ENCODE results near the gene VSTM4.

The VSTM4 gene

DNA sequence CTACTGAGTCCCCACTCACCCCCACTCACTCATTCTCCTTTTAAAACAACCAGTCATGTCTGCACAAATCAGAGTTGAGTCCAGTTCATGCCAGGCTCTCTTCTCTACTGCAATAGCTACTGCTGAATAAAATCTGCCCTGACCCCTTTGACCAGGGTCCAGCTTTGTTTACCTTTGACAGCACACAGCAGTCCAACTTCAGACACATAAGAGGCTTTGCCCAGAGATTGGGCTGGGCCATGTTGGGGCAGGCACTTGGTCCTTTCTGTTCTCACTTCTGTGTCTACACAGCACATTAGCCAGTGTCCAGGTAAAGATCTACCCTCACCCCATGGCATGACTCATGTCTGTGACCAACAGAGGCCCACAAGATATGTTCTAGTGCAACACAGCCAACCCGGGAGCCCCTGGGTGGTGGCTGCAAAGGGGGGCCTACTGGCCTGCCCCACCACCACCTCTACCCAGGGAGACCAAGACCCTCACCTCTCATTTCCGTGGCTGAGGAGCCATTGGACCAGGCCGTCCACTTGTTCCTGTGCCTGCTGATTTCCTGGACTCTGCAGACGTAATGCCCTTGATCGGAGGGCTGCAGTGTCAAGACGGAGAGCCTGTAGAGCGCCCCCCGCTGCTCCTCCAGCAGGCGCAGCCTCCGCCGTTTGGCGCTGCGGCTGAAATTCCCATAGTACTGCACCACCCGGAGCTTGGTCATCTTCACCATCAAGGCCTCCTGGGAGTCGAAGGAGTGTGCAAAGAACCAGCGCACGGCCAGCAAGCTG lies 8.0 kb downstream of the VSTM4 start:
- TF ChIP-seq, protein P1, sequence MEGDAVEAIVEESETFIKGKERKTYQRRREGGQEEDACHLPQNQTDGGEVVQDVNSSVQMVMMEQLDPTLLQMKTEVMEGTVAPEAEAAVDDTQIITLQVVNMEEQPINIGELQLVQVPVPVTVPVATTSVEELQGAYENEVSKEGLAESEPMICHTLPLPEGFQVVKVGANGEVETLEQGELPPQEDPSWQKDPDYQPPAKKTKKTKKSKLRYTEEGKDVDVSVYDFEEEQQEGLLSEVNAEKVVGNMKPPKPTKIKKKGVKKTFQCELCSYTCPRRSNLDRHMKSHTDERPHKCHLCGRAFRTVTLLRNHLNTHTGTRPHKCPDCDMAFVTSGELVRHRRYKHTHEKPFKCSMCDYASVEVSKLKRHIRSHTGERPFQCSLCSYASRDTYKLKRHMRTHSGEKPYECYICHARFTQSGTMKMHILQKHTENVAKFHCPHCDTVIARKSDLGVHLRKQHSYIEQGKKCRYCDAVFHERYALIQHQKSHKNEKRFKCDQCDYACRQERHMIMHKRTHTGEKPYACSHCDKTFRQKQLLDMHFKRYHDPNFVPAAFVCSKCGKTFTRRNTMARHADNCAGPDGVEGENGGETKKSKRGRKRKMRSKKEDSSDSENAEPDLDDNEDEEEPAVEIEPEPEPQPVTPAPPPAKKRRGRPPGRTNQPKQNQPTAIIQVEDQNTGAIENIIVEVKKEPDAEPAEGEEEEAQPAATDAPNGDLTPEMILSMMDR (conservative IDR thresholded peaks at IDR 0.05; ENCODE audit: low read length), result no peak
- H3K4me3 ChIP-seq (ENCODE audit: low read length), result no peak overlapping the region
- DNase-seq (ENCODE audit: low read depth), result no peak

DNA sequence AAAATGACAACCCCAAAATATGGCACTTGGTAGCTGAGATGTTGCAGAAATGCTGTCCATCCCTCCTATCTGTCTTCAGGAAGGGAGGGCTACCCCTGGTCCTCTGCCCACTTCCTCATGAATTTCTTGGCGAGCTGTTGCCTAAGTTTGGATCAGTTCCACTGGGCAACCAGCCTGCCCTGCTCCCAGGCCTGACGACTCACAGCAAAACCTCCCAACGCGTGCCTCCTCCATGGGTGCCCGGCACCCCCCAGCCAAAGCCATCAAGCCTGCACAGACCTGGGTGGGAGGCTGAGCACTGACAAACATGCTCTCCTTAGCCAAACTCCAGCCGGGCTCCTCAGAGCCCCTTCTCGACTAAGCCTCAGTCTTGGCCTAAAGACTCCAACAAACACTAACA lies 8.9 kb downstream of the VSTM4 start:
- peak; percentile 67 for DNase-seq (ENCODE audit: low read depth)
- TF ChIP-seq, protein P1 (conservative IDR thresholded peaks at IDR 0.05; ENCODE audit: low read length), result no peak
- no peak overlapping the region for H3K4me3 ChIP-seq (ENCODE audit: low read length)

DNA sequence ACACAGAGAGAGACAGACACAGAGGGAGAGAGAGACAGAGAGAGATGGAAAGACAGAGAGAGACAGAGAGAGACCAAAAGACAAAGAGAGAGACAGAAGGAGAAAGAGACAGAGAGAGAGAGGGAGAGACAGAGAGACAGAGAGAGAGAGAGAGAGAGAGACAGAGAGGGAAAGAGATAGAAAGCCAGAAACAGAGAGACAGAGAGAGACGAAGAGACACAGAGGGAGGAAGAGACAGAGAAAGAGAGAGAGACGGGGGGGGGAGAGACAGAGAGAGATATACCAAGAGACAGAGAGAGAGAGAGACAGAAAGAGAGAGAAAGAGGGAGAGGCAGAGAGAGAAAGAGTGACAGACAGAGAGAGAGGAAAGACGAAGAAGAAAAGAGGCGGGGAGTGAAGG lies 10.2 kb downstream of the VSTM4 start:
- TF ChIP-seq, protein P1 (conservative IDR thresholded peaks at IDR 0.05; ENCODE audit: low read length), result no peak
- no peak overlapping the region for H3K4me3 ChIP-seq (ENCODE audit: low read length)
- DNase-seq (ENCODE audit: low read depth), result no peak

DNA sequence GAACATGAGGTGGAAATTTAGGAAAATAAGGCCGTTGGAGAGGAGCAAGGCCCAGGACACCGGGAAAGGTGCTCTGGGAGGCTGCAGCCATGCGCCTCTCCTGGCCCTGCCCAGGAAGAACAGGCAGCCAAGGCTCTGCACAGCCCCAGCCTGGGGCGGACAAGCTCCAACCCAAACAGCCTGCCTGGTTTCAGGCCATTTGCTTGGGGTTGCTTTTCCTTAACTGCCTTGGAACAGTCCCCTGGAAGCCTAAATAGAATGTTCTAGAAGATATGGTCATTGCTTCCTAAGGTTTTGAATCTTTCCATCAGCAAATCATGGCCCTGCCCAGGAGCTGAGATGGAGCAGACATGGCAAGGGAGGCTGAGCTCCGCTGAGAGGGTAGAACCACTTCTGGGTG lies 11.0 kb downstream of the VSTM4 start:
- TF ChIP-seq, protein P1 (conservative IDR thresholded peaks at IDR 0.05; ENCODE audit: low read length), result no peak
- no peak overlapping the region for H3K4me3 ChIP-seq (ENCODE audit: low read length)
- DNase-seq (ENCODE audit: low read depth), result no peak

DNA sequence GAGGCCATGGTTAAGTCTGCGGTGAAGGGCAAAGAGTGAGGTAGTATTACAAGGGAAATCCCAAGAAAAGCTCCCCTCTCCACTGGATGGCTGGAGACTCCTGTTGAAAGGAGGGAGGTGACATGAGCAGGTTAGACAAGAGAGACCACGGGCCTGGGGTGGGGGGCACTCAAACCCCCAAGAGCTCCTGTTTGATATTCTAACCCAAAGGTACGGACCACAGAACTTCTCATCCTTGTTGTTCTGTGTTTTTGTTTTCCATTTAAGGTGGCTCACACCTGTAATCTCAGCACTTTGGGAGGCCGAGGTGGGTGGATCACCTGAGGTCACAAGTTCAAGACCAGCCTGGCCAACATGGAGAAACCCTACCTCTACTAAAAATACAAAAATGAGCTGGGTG lies 11.6 kb downstream of the VSTM4 start:
- DNase-seq (ENCODE audit: low read depth), result no peak
- H3K4me3 ChIP-seq (ENCODE audit: low read length), result no peak overlapping the region
- TF ChIP-seq, protein P1 (conservative IDR thresholded peaks at IDR 0.05; ENCODE audit: low read length), result no peak

DNA sequence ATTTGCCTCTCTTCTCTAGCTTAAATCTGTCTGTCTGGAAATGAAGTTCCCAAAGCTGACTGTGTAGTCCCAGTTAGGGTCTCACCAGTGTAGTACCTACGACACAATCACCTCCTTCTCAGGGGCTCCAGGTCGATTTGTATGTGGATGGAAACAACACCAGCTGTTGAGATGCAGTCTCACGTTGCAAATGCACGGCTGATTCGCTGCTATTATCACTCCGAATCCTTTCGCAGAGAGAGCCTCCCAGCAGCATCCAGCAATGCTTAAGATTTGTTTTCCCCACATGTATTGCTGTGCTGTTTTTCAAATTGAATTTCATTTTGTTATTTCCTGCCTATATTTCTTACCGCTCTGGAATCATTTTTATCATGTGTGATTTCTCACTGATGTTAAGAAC lies 16.3 kb downstream of the VSTM4 start:
- DNase-seq (ENCODE audit: low read depth), result no peak
- H3K4me3 ChIP-seq (ENCODE audit: low read length), result no peak overlapping the region
- TF ChIP-seq, protein P1 (conservative IDR thresholded peaks at IDR 0.05; ENCODE audit: low read length), result no peak

DNA sequence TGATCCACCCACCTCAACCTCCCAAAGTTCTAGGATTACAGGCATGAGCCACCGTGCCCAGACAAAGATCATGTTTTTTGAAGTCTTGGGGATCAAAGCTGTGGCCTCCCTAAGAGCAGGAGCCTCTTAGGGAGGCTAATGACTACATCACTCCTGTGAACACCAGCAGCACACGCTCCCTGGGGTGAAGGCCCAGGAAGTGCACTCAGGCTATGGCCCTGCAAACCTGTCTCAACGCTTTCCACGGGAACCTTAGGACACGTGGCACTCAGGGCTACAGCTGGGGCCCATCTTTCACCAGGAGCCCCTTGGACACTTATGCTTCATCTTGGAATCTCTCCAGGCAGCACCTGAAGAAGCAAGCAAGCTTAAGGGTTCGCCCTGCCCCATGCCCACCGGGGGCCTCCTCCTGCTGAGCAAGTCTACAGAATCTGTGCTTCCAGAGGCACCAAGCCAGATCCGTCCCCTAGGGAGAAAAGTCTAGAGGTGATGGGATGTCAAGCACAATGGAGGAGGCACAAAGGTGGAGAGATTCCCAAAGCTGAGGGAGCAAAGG lies 18.4 kb downstream of the VSTM4 start:
- DNase-seq (ENCODE audit: low read depth), result no peak
- H3K4me3 ChIP-seq (ENCODE audit: low read length), result no peak overlapping the region
- TF ChIP-seq, protein P1 (conservative IDR thresholded peaks at IDR 0.05; ENCODE audit: low read length), result no peak
